GM18505 (cell line): ENCODE results near the gene FAM83E.
A peak's percentile ranks its signal among the peaks of the same experiment; 100 is the strongest.

ENCODE experiments used
- ATAC-seq: cut with Tn5 transposase; IDR thresholded peaks from one replicate; pipeline ENCODE4 v1.9.1; 2021; ENCODE audit not compliant: unreplicated experiment
- POLR2A ChIP-seq: IDR thresholded peaks from 4 replicates; pipeline ENCODE4 v1.6.1; 2011; ENCODE audit warnings: borderline replicate concordance; ENCODE audit not compliant: insufficient read depth, insufficient read length; ENCODE audit errors: extremely low read depth

The FAM83E gene

DNA sequence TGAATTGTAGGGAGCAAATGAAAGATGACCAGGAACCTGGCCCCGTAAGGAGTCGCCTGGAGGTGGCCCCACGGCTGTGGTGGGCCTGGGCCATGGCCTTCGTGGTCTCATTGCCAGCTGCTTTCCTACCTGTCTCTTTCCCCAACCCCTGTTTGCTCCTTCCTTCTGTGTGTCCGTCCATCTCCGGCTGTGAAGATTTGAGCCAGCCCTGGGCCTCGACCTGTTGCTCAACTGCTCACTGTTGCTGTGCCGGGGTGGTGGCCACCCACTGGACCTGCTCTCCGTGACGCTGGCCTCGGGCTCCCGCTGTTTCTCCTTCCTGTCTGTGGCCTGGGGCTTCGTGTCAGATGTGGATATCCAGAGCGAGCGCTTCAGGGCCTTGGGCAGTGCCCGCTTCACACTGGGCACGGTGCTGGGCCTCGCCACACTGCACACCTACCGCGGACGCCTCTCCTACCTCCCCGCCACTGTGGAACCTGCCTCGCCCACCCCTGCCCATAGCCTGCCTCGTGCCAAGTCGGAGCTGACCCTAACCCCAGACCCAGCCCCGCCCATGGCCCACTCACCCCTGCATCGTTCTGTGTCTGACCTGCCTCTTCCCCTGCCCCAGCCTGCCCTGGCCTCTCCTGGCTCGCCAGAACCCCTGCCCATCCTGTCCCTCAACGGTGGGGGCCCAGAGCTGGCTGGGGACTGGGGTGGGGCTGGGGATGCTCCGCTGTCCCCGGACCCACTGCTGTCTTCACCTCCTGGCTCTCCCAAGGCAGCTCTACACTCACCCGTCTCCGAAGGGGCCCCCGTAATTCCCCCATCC is 13.8 kb upstream of the FAM83E start:
- no peak for ATAC-seq
- TF ChIP-seq POLR2A: no peak

DNA sequence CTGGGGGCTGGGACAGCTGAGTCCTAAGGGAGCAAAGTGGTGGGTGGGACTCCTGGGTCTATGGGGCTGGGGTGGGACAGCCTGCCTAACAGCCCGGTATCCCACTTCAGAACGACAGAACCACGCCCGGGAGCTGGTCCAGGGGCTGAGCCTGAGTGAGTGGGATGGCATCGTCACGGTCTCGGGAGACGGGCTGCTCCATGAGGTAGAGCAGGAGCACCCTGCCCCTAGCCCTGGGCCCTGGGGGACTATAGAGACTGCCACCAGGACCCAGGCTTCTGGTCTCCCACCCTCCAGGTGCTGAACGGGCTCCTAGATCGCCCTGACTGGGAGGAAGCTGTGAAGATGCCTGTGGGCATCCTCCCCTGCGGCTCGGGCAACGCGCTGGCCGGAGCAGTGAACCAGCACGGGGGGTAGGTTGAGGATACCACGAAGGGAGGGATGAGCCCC is 13.0 kb upstream of the FAM83E start:
- TF ChIP-seq POLR2A: no peak
- ATAC-seq: no peak

DNA sequence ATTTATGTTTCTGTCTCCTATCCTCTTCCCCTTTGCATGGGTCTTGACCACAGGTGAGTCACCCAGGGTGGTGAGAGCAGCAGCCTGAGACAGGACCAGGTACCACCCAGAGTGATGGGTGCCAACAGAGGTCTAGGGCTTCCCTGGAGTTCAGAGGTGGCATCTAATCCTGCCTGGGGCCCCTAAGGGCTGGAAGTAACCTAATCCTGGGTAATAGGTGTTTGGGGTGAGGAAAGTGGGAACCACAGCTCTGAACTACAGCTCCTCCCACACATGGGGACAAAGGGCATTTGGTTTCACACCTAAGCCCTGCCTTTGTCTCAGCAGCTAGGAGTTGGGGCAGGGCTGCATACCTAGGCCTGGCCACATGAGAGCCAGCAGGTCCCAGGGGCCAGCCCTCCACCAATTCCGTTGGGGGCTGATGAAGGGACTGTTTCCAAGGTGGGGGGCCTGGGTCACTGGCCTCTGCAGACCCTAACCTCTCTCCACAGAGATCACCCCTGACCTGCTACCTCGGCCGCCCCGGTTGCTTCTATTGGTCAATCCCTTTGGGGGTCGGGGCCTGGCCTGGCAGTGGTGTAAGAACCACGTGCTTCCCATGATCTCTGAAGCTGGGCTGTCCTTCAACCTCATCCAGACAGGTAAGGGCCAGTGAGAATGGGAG is 12.5 kb upstream of the FAM83E start:
- no peak for ATAC-seq
- TF ChIP-seq POLR2A: no peak

DNA sequence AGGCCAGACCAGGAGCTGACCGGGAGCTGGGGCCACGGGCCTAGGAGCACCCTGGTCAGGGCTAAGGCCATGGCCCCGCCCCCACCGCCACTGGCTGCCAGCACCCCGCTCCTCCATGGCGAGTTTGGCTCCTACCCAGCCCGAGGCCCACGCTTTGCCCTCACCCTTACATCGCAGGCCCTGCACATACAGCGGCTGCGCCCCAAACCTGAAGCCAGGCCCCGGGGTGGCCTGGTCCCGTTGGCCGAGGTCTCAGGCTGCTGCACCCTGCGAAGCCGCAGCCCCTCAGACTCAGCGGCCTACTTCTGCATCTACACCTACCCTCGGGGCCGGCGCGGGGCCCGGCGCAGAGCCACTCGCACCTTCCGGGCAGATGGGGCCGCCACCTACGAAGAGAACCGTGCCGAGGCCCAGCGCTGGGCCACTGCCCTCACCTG is 11.0 kb upstream of the FAM83E start:
- ATAC-seq: no peak
- TF ChIP-seq POLR2A: no peak

DNA sequence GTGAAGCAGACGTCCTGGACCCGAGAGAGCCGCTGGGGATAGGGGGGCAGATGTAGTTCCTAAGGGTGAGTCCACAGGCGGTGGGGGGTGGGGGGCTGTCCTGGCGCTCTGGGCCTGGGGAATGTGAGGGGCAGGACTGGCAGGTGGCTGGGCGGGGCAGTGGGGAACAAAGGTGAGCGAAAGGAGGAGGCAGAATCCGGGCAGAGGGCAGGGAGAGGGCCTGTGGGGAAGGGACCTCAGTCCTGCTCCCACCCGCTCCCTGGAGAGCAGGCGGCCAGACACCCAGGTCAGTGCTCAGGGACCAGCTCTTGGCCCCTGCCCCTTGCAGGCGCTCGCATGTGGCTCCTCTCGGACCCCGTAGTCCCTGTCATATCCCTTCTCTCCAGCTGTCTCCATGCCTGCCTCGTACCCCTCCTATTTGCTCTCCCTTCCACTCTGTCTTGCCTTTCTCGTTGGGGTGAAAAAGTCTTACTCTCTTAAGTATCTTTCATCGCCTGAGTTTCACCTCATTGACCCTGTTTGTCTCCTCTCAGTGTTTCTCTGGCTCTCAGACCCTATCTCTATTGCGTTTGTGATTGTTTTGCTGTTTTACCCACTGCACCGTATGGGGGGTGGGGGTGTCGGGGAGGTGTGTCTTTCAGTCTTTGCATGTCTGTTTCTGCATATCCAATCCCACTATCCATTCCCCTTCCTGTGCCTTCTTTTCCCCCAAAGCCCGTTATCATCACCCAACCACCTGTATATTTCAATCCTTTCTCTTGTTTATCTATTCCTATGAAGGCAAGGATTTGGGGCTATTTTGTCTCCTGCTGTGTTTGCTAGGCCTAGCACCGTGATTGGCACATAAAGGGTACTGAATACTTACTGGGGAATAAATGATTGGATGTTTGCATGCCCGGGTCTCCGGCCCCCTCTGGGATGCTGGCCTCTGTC is 10.2 kb upstream of the FAM83E start:
- no peak for ATAC-seq
- TF ChIP-seq POLR2A: no peak

DNA sequence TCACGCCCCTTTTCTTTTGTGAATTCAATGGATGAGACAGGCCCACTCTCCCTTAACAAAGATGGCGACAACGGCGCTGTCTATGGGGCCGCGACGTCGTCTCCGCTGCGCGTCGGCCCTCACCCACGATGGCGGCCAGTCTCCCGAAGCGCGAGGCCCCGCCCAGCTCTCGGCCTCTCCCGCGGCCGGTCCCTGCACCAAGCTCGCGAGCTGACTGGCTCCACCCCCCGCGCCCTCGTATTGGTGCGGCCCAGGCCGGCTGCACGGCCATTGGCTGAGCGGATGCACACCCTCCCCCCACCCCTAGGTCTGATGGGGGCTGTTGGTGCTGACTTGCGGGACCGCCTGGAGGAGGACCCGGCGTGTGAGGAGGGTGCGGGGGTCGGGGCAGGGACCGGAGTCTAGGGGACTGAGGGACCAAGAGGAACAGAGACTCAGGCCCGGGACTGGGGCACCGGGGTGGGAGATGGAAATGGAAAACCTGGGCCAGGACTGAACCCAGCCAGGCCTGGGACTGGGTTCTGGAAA is 9.3 kb upstream of the FAM83E start:
- ATAC-seq: peak; percentile 59
- no peak for TF ChIP-seq POLR2A

DNA sequence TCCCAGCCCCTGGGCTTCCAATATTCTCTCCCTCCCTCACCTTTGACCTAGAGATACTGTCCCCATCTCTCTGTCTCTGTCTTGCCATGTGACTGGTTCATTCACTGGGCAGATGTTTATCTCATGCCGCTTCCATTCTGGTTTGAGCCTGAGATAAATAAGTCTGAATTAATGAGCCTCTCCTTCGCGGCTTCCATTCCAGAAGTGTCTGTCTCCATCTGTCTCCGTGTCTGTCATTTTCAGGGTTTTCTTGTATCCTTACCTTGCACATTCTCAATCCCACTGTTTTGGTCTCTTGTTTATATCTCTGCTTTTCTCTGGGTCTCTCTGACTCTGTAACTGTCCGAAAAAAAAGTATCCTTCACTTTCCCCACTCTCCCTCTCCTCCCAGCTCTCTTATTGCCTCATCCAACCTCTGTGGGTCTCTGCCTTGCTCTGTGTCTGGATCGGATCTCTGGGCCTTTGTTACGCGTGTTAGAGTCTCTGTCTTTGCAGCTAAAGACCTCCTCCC is 8.7 kb upstream of the FAM83E start:
- no peak for TF ChIP-seq POLR2A
- ATAC-seq: no peak

DNA sequence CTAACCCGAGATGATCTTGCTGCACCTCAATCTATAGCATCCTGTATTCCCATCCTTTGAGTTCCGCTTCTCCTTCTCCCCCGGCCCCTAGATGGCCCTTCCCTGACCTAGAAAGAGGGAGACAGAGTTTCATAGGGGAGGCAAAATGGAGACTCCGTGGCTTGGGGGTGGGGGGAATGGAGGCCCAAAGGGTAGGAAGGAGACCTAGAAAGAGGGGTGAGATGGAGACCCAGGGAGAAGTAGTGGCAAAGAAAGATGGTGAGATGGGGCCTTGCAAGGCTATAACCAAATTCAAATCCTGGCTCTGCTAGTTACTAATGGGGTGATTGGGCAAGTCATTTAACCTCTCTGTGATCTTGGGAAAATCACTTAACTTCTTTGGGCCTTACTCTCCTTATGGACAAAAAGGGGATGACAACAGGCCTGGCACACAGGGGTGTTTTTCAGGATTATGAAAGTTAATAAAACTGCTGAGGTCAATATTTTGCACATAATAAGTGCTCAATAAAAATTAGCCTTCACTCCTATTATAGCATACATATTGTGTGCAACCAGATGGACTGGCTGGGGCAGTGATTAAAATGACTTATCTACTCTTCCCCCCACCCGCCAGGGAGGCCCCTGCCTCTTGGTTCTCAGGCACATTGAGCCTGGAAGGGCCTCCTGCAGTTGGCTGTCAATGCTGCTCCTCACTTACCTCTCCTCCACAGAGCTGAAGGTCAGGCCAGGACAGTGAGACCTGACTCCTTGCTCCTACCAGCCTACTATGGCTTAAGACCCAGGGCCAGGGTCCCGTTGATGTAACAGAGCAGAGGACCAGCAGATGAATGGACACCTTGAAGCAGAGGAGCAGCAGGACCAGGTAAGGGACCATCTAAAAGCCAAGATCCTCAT is 5.1 kb upstream of the FAM83E start:
- no peak for ATAC-seq
- TF ChIP-seq POLR2A: no peak

DNA sequence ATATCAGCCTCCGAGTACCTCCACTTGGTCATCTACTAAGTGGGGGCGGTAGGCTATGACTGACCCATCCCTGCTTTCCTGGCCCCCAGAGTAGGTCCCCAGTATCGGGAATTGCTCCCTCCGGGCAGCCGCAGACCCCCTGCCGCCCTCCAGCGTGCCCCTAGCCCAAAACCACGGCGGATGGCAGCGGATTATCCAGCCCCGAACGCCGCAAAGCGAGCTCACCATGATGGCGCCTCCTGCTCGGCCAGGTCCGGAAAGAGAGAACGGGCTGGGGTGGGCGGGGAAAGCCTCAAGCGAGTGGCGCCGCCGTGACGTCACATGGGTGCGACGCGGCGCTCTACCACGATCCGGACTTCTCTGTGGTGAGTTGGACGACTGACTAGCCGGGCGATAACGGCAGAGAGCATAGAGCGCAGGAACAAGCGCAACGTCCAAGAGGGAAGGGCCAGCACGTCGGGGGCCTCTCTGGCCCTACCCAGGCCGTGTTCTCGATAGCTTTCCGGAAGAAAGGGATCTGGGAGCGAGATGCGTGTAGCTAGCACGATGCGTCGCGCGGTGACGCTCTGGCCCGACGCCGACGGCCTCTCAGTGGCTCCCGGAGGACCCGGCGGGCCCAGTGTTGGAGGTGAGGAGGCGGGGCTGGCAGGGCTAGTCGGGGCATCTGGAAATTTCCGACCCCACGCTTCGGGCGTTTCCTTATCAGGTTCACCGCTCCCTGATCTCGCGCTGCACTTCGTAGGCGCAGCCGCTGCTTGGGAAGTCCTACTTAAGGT is 4.2 kb upstream of the FAM83E start, which contains the start of the genes RPL18 and SPHK2:
Gene RPL18 (minus strand): TSS at position 263 of the 776 bp plus-strand sequence. CDS start 35 bp downstream, at position 228.
Gene SPHK2 (plus strand): TSS at position 591 of the 776 bp plus-strand sequence. CDS start 1,009 bp downstream, outside the sequence.
- TF ChIP-seq POLR2A: peak; percentile 98
- peak; percentile 83 for ATAC-seq

DNA sequence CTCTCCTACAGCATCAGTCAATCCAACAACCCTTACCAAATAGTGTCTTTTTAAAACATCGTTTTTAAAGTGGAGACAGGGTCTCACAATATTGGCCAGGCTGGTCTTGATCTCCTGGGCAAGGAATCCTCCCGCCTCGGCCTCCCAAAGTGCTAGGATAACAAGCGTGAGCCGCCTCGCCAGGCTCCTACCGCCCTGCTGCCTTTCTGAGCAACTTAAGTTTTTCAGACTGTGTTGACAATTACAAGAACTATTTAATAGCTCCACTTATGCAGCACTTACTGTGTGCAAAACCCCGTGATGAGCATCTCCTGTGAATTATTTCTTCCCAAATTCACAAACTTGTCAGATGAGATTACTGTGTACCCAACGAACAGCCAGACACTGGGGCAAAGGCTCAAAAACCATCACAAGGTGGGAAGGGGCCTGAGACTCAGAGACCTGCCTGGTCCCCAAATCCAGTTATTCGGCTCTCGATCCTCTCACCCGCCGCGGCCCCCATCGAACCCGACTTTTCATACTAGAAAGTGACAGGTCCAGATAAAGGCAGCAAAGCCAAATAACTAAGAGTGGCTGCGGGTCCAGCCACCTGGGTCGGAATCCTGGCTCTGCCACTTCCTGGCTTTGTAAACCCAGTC is 3.5 kb upstream of the FAM83E start:
- ATAC-seq: no peak

DNA sequence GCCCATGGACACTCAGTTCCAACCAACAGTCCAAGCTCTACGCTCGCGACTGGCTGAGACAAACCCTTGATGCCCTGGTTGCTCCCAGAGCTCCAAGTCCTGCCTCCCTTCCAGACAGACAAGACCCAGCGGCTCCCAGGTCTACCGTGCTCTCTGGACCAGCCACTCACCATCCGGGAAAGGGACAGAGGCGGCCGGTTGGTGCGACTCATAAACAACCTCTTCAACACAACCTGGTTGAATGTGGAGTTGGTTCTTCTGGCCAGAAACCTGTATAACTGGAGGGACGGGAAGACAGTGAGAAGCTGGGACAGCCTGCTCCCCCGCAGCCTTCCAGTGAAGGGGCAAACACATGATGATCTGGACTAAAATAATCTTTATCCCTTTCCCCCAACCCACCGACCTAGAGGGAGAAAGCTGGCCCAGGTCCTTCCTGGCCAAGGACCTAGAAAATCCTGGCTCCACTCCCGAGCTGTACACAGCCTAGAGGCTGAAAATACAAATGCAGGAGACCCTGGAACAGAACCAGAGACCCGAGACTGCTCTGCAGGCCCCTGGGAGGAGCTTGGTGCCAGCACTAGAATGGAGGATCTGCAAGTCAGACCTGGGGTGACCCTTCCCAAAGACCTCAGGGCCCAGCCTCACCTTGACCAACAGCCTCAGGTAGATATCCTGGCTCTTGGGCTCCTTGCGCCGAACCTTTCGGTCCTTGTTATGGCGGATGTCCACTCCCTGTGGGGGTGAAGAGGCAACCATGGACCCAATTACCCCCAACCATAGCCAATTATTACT is 2.5 kb upstream of the FAM83E start:
- ATAC-seq: no peak
- TF ChIP-seq POLR2A: no peak

More for the DNA sequence above, 3.5 kb upstream of the FAM83E start:
- TF ChIP-seq POLR2A: no peak
